A673 (cell line): ENCODE data around the gene SYN1. TPM values are rescaled to one million over a fixed set of nuclear protein-coding genes. Genes with fewer than 3 reads are reported as not detected.

ENCODE experiments used
- BruUV-seq: library from RNA; stranded (reverse); fragments of 400-500 nt; replicated peaks from 2 replicates; lab custom pipeline; 2021; lab: Mats Ljungman, UMichigan
- CTCF ChIA-PET: fragments of 300-600 bp; sonication (Branson Sonifier 250); formaldehyde crosslinking; loops from one replicate; lab custom pipeline; 2022; ENCODE audit warnings: antibody characterized with exemption; lab: Charles Lee
- POLR2A ChIA-PET: fragments of 300-600 bp; sonication (Branson Sonifier 250); formaldehyde crosslinking; loops from one replicate; lab custom pipeline; 2022; ENCODE audit warnings: antibody characterized with exemption; ENCODE audit not compliant: low non-redundant PET; lab: Charles Lee
- DNase-seq: peaks from one replicate; pipeline ENCODE4 v3.0.0-alpha.2; 2015; ENCODE audit warnings: low spot score
- H3K27ac ChIP-seq: fragments of 200-600 bp; sonication (generic); 2 replicates; pipeline ENCODE4 v1.5.1; 2016; ENCODE audit warnings: mixed run types, low read depth, mild to moderate bottlenecking, mixed read lengths, antibody characterized with exemption, low read length; ENCODE audit not compliant: poor library complexity, severe bottlenecking
- H3K27me3 ChIP-seq: fragments of 200-600 bp; sonication (generic); replicated peaks from 2 replicates; pipeline ENCODE4 v1.6.1; 2017; ENCODE audit warnings: mixed run types, low read depth, mild to moderate bottlenecking, mixed read lengths, antibody characterized with exemption, low read length; ENCODE audit not compliant: insufficient read depth, poor library complexity
- H3K36me3 ChIP-seq: fragments of 200-600 bp; sonication (generic); 2 replicates; pipeline ENCODE4 v1.6.1; 2016; ENCODE audit warnings: mixed run types, mild to moderate bottlenecking, mixed read lengths, antibody characterized with exemption, low read length; ENCODE audit not compliant: insufficient read depth, poor library complexity, severe bottlenecking
- H3K4me1 ChIP-seq: fragments of 200-600 bp; sonication (generic); 2 replicates; pipeline ENCODE4 v1.6.1; 2017; ENCODE audit warnings: mixed run types, mild to moderate bottlenecking, mixed read lengths, antibody characterized with exemption, low read length; ENCODE audit not compliant: insufficient read depth, poor library complexity, severe bottlenecking
- H3K4me3 ChIP-seq: fragments of 200-600 bp; sonication (generic); 2 replicates; pipeline ENCODE4 v1.5.1; 2016; ENCODE audit warnings: low read depth, mixed run types, mild to moderate bottlenecking, mixed read lengths, low read length; ENCODE audit not compliant: poor library complexity, severe bottlenecking
- H3K9me3 ChIP-seq: fragments of 200-600 bp; sonication (generic); 2 replicates; pipeline ENCODE4 v1.6.1; 2016; ENCODE audit warnings: mixed run types, low read depth, mild to moderate bottlenecking, mixed read lengths, antibody characterized with exemption, low read length; ENCODE audit not compliant: poor library complexity, severe bottlenecking
- EZH2 ChIP-seq: fragments of 200-600 bp; sonication (generic); IDR thresholded peaks from 2 replicates; pipeline ENCODE4 v1.6.1; 2017; ENCODE audit warnings: borderline replicate concordance, low read depth, mild to moderate bottlenecking, mixed read lengths, antibody characterized with exemption, low read length; ENCODE audit not compliant: poor library complexity, severe bottlenecking
- intact Hi-C: fragments of 100-400 bp; cut with micrococcal nuclease; formaldehyde crosslinking; loops from one replicate; pipeline ENCODE4 v1.10.0; 2022; ENCODE audit not compliant: unreplicated experiment
- total RNA-seq: library from RNA; stranded (reverse); gene quantifications from 2 replicates; pipeline ENCODE4 v1.2.3, GENCODE V29; 2021
- TF ChIP-seq, protein P1 (sequence below): fragments of 300-800, 200-600 bp; sonication (generic); conservative IDR thresholded peaks from 2 replicates; pipeline ENCODE4 v1.5.1; 2017; ENCODE audit warnings: low read depth, mild to moderate bottlenecking, antibody characterized with exemption, low read length, moderate library complexity, mixed read lengths

The SYN1 gene
- total RNA-seq, 1 experiment from 2014 or later: 9.2 TPM

DNA sequence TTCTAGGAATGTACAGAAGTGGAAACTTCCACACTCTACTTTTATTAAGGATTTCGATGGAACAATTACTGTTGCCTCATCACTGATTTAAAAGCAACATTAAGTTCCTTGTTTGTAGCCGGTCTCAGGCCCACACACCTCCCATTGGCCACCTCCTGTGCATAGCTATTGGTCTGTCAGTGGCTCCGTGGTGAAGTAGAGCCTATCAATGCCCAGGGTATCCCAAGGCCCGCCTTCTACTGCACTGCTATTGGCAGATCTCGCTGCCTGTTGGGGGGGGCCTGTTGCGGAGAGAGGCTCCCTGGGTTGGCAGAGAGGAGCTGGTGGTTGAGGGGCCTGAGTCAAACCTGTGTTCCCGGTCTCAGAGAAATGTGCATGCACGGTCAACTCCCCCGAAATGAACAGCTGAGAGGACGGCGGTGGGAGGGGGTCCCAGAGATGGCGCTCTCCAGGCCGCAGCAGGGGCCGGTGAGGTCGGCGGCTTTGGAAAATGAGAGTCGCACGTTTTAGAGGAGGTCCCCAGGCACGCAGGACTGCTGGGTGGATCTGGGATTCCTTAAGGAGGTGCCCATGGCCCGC lies 63.5 kb downstream of the SYN1 start:
- DNase-seq: peak; percentile 94
- Histone ChIP-seq H3K9me3 (no peaks in the 10 kb centered on the region), H3K4me1 (no peaks in the 10 kb centered on the region), H3K36me3 (no peaks in the 10 kb centered on the region), H3K27ac (peak overlapping the region; percentile 75), H3K4me3 (peak overlapping the region; percentile 45), H3K27me3 (no peaks in the 10 kb centered on the region)
- CTCF ChIA-PET: interaction anchor here (1.1 kb wide), 1 partner anchor 9 kb away, joined by 4 read pairs; no protein-coding TSS in a partner anchor
- POLR2A ChIA-PET: interaction anchor here (0.8 kb wide), 1 partner anchor 15 kb away, joined by 3 read pairs; no protein-coding TSS in a partner anchor
- intact Hi-C loops: no loop called here
- no peak for TF ChIP-seq EZH2
- TF ChIP-seq, protein P1, sequence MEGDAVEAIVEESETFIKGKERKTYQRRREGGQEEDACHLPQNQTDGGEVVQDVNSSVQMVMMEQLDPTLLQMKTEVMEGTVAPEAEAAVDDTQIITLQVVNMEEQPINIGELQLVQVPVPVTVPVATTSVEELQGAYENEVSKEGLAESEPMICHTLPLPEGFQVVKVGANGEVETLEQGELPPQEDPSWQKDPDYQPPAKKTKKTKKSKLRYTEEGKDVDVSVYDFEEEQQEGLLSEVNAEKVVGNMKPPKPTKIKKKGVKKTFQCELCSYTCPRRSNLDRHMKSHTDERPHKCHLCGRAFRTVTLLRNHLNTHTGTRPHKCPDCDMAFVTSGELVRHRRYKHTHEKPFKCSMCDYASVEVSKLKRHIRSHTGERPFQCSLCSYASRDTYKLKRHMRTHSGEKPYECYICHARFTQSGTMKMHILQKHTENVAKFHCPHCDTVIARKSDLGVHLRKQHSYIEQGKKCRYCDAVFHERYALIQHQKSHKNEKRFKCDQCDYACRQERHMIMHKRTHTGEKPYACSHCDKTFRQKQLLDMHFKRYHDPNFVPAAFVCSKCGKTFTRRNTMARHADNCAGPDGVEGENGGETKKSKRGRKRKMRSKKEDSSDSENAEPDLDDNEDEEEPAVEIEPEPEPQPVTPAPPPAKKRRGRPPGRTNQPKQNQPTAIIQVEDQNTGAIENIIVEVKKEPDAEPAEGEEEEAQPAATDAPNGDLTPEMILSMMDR: no peak
- BruUV-seq: TSS peak; percentile 56

DNA sequence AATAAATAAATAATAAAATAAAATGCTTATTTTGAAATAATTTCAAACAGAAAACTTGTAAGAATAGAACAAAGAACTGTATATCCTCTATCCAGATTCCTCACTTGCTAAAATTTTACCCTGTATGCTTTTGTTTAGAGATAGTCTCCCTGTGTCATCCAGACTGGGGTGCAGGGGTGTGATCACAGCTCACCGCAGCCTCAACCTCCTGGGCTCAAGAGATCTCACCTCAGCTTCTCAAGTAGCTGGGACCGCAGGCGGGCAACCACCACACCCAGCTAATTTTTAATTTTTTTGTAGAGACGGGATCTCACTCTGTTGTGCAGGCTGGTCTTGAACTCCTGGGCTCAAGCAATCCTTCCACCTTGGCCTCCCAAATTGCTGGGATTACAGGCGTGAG lies 76.2 kb downstream of the SYN1 start:
- H3K27me3 ChIP-seq: no peaks in the 10 kb centered on the region
- no peaks in the 10 kb centered on the region for H3K9me3 ChIP-seq
- H3K27ac ChIP-seq: no peak overlapping the region
- intact Hi-C loops: no loop called here
- TF ChIP-seq, protein P1: no peak
- no peak for TF ChIP-seq EZH2
- POLR2A ChIA-PET: no interaction called here
- no TSS peak for BruUV-seq
- CTCF ChIA-PET: no interaction called here
- DNase-seq: no peak
- H3K36me3 ChIP-seq: no peaks in the 10 kb centered on the region
- peaks cover 12% of the 10 kb centered on the region for H3K4me1 ChIP-seq
- H3K4me3 ChIP-seq: no peak overlapping the region

DNA sequence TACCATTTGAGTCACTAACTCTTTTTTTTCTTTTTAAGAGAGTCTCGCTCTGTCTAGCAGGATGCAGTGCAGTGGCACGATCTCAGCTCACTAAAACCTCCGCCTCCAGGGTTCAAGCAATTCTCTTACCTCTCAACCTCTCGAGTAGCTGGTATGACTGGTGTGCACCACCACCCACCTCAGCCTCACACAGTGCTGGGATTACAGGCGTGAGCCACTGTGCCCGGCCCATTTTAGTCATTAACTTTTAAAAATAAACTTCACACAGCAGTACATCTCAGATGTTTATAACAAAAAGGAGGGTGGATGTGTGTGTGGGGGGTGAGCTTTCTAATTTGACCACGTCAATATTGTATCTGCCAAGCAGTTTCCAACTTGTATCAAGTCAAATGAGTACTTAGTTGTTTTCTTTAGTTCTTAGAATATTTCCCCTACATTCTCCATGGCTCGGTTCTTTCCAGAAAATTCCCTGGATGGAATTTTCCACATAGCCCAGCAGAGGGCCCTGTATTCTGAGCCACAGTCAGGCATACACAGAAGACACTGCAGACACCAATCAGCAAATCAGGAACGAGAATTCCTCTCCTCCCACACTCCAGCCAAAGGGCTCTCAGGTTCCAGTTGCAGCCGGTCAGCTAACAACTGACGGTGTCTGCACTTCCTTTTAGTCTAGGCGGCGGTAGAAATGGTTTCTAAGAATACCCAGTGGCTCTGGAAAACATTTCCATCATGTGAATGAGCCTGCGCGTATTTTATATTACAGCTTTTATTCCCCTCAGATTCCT lies 78.7 kb downstream of the SYN1 start:
- Histone ChIP-seq H3K27ac (peak overlapping the region; percentile 52), H3K4me1 (peaks cover 12% of the 10 kb centered on the region), H3K4me3 (no peak overlapping the region), H3K9me3 (no peaks in the 10 kb centered on the region), H3K36me3 (no peaks in the 10 kb centered on the region), H3K27me3 (no peaks in the 10 kb centered on the region)
- CTCF ChIA-PET: interaction anchor here (0.6 to 0.9 kb wide), 2 partner anchors 39 to 104 kb away, joined by 3 read pairs; no protein-coding TSS in a partner anchor
- intact Hi-C loops: no loop called here
- TF ChIP-seq, protein P1: peak; percentile 68
- TF ChIP-seq EZH2: no peak
- peak; percentile 86 for DNase-seq
- POLR2A ChIA-PET: interaction anchor here (0.6 to 0.7 kb wide), 2 partner anchors 15 to 939 kb away, joined by 3 read pairs; no protein-coding TSS in a partner anchor
- no TSS peak for BruUV-seq
